ENCODE measurements around the gene GPR84.

- TF ChIP-seq POLR2A (IDR thresholded peaks at IDR 0.05), result no peak
- TF ChIP-seq CTCF (IDR thresholded peaks at IDR 0.05), result no peak
These were observed 15.2 kb downstream of the GPR84 start for GRCh38 chr12:54349036-54349435.
